Stimulated activated naive CD8-positive, alpha-beta T cell treated with anti-CD3 and anti-CD28 coated beads, Interleukin-15, Interleukin-2, amounts not matched to agents 100 ng/mL and 50 ng/mL, for 24 hours (primary cell): ENCODE measurements around the gene GCNA.
"Not testable (repeated sequence)": the region's sequence is repeated elsewhere in the genome, so short reads cannot be mapped to it uniquely, and the experiment has no call there.

ENCODE experiments used
- H3K27ac Mint-ChIP-seq: one replicate; pipeline ENCODE4 v1.8.0; 2021; ENCODE audit warnings: mild to moderate bottlenecking, mixed read lengths
- H3K27me3 Mint-ChIP-seq: one replicate; pipeline ENCODE4 v1.8.0; 2021; ENCODE audit warnings: mixed read lengths
- H3K36me3 Mint-ChIP-seq: one replicate; pipeline ENCODE4 v1.8.0; 2021; ENCODE audit warnings: low read depth, mixed read lengths
- H3K4me1 Mint-ChIP-seq: one replicate; pipeline ENCODE4 v1.8.0; 2021; ENCODE audit warnings: low read depth, mixed read lengths
- H3K4me3 Mint-ChIP-seq: one replicate; pipeline ENCODE4 v1.8.0; 2021; ENCODE audit warnings: mild to moderate bottlenecking, mixed read lengths
- H3K9me3 Mint-ChIP-seq: one replicate; pipeline ENCODE4 v1.8.0; 2021; ENCODE audit warnings: mixed read lengths

GCNA gene

GRCh38 chrX:71662654-71663053 lies 84.4 kb downstream of the GCNA start:
- H3K36me3 Mint-ChIP-seq, H3K9me3 Mint-ChIP-seq, H3K27me3 Mint-ChIP-seq: not testable (repeated sequence)
- peaks cover 29% of the 10 kb centered on the region for H3K4me1 Mint-ChIP-seq
- peak overlapping the region; percentile 65 for H3K4me3 Mint-ChIP-seq
- peak overlapping the region; percentile 63 for H3K27ac Mint-ChIP-seq
